Sigmoid colon (tissue), 7 donors: Measurements from ENCODE around the gene SPTLC1. TPM values are rescaled to one million over a fixed set of nuclear protein-coding genes. Genes with fewer than 3 reads are reported as not detected.

Source experiments
- DNase-seq: peaks from one replicate; pipeline ENCODE4 v3.0.0-alpha.2; 2019
- H3K27ac ChIP-seq, 4 donors: fragments of 200-600 bp; sonication (generic); one replicate each; pipeline ENCODE4 v1.5.1; 2016 to 2019; ENCODE audit warnings: mild to moderate bottlenecking in 1 of 4
- H3K27me3 ChIP-seq, 3 donors: fragments of 200-600 bp; sonication (generic); one replicate each; pipeline ENCODE4 v1.5.1; 2019; ENCODE audit warnings: mild to moderate bottlenecking in 1 of 3
- H3K36me3 ChIP-seq, 4 donors: fragments of 200-600 bp; sonication (generic); one replicate each; pipeline ENCODE4 v1.5.1; 2016 to 2019
- H3K4me1 ChIP-seq, 4 donors: fragments of 200-600 bp; sonication (generic); one replicate each; pipeline ENCODE4 v1.5.1; 2017 to 2019
- H3K4me3 ChIP-seq, 4 donors: fragments of 200-600 bp; sonication (generic); one replicate each; pipeline ENCODE4 v1.5.1; 2017 to 2019; ENCODE audit warnings: mild to moderate bottlenecking in 2 of 4, moderate library complexity in 1 of 4
- H3K9me3 ChIP-seq, 4 donors: fragments of 200-600 bp in 3 of 4; sonication (generic) in 3 of 4; one replicate each; pipeline versions ENCODE4 v1.5.1 to v1.6.1; 2013 to 2019
- CTCF ChIP-seq, 4 experiments: fragments of 450-650 bp in 3 of 4; fragments of 200-600 bp in 1 of 4; IDR thresholded peaks; one replicate each; pipeline ENCODE4 v1.5.1; 2016 to 2019; ENCODE audit warnings: antibody characterized with exemption in 4 of 4, mild to moderate bottlenecking in 3 of 4, moderate library complexity in 2 of 4
- EP300 ChIP-seq, 4 donors: sonication (generic); formaldehyde crosslinking; IDR thresholded peaks; one replicate each; pipeline ENCODE4 v1.6.1; 2017; ENCODE audit warnings: antibody characterized with exemption in 4 of 4
- POLR2A ChIP-seq, 2 donors: fragments of 450-650 bp; IDR thresholded peaks; one replicate each; pipeline ENCODE4 v1.6.1; 2016; ENCODE audit warnings: antibody characterized with exemption in 2 of 2, mild to moderate bottlenecking in 2 of 2, moderate library complexity in 2 of 2
- POLR2AphosphoS5 ChIP-seq, 4 donors: sonication (generic); formaldehyde crosslinking; IDR thresholded peaks; one replicate each; pipeline ENCODE4 v1.6.1; 2017; ENCODE audit warnings: antibody characterized with exemption in 4 of 4
- WGBS, 2 donors: extraction: QIAGEN DNeasy Blood & Tissue Kit; methylation state at CpG; one replicate each; pipeline ENCODE4 v1.1.7; 2013; 5-methylcytosine and 5-hydroxymethylcytosine counted together
- intact Hi-C: fragments of 100-400 bp; cut with DNase I; formaldehyde crosslinking; loops from one replicate; pipeline ENCODE4 v1.15.1; 2023
- polyA plus RNA-seq, 3 donors: library from polyadenylated mRNA; stranded (reverse); fragments of 200-250 nt; gene quantifications; one replicate each; pipeline ENCODE4 v1.2.3, GENCODE V29; 2013
- total RNA-seq, 4 donors: library from RNA; depleted of rRNA; stranded (reverse); fragments of >200 nt; gene quantifications; one replicate each; pipeline ENCODE4 v1.1.0, GENCODE V29; 2016
- donor health status: healthy with polysubstance abuse.
- donor health status: Bipolar disorder and iron deficiency.
- donor health status: healthy.

The SPTLC1 gene
- total and polyA plus RNA-seq, 7 donors, result 10.2 to 75.4 (median 55.0) TPM

- H3K36me3 ChIP-seq, result no peaks in the 10 kb centered on the region
Measured at GRCh38 chr9:92001244-92001643, 114.0 kb downstream of the SPTLC1 start.

GRCh38 chr9:91995000-91995655 lies 120.1 kb downstream of the SPTLC1 start:
- no peak for TF ChIP-seq POLR2AphosphoS5 (IDR thresholded peaks at IDR 0.05)
- no peak for TF ChIP-seq POLR2A (IDR thresholded peaks at IDR 0.05)
- TF ChIP-seq EP300 (IDR thresholded peaks at IDR 0.05), result no peak
- TF ChIP-seq CTCF (IDR thresholded peaks at IDR 0.05), result no peak
- no peaks in the 10 kb centered on the region for H3K4me1 ChIP-seq
- intact Hi-C loops, result no loop called here
- 28 to 31% methylated on average over 8 of the region's 8 CpGs for WGBS, 2 donors
- H3K27ac ChIP-seq, result no peak overlapping the region
- no peaks in the 10 kb centered on the region for H3K27me3 ChIP-seq
- H3K9me3 ChIP-seq, result no peaks in the 10 kb centered on the region
- no peak for DNase-seq
- H3K36me3 ChIP-seq, result no peaks in the 10 kb centered on the region
- H3K4me3 ChIP-seq, result no peak overlapping the region

More at GRCh38 chr9:92001244-92001643, 114.0 kb downstream of the SPTLC1 start:
- no peak for DNase-seq
- no peaks in the 10 kb centered on the region for H3K4me1 ChIP-seq
- no peaks in the 10 kb centered on the region for H3K9me3 ChIP-seq
- H3K4me3 ChIP-seq, result no peak overlapping the region
- TF ChIP-seq CTCF (IDR thresholded peaks at IDR 0.05) (no peak), EP300 (IDR thresholded peaks at IDR 0.05) (no peak), POLR2A (IDR thresholded peaks at IDR 0.05) (no peak), POLR2AphosphoS5 (IDR thresholded peaks at IDR 0.05) (no peak)
- intact Hi-C loops, result no loop called here
- no peak overlapping the region for H3K27ac ChIP-seq
- 66 to 75% methylated on average over 6 of the region's 6 CpGs for WGBS, 2 donors
- H3K27me3 ChIP-seq, result no peaks in the 10 kb centered on the region

- TF ChIP-seq CTCF (IDR thresholded peaks at IDR 0.05) (no peak), EP300 (IDR thresholded peaks at IDR 0.05) (no peak), POLR2AphosphoS5 (IDR thresholded peaks at IDR 0.05) (no peak), POLR2A (IDR thresholded peaks at IDR 0.05) (no peak)
- Histone ChIP-seq H3K27me3 (no peaks in the 10 kb centered on the region), H3K9me3 (no peaks in the 10 kb centered on the region), H3K36me3 (no peaks in the 10 kb centered on the region), H3K4me1 (no peaks in the 10 kb centered on the region), H3K4me3 (no peak overlapping the region), H3K27ac (no peak overlapping the region)
- intact Hi-C loops, result no loop called here
- DNase-seq, result no peak
- WGBS, 2 donors, result 7 to 30% methylated on average over 4 of the region's 4 CpGs
Measured at GRCh38 chr9:91994422-91994821, 120.8 kb downstream of the SPTLC1 start.

- no peaks in the 10 kb centered on the region for H3K9me3 ChIP-seq
- intact Hi-C loops, result no loop called here
- H3K27ac ChIP-seq, result no peak overlapping the region
- DNase-seq, result no peak
- no peaks in the 10 kb centered on the region for H3K36me3 ChIP-seq
- no peak overlapping the region for H3K4me3 ChIP-seq
- 80 to 84% methylated on average over 12 of the region's 12 CpGs for WGBS, 2 donors
- no peaks in the 10 kb centered on the region for H3K4me1 ChIP-seq
- TF ChIP-seq EP300 (IDR thresholded peaks at IDR 0.05), result no peak
- TF ChIP-seq CTCF (IDR thresholded peaks at IDR 0.05), result no peak
- no peak for TF ChIP-seq POLR2A (IDR thresholded peaks at IDR 0.05)
- TF ChIP-seq POLR2AphosphoS5 (IDR thresholded peaks at IDR 0.05), result no peak
- no peaks in the 10 kb centered on the region for H3K27me3 ChIP-seq
Measured at GRCh38 chr9:91992461-91993041, 122.7 kb downstream of the SPTLC1 start.
